BLaER1 (cell line): ENCODE measurements around the gene C14orf93.
A peak's percentile ranks its signal among the peaks of the same experiment; 100 is the strongest.

Source experiments
- H3K27ac ChIP-seq: shearing (Covaris generic); formaldehyde crosslinking; 2 replicates; pipeline ENCODE4 v1.8.1; 2022
- H3K27me3 ChIP-seq: shearing (Covaris generic); formaldehyde crosslinking; 2 replicates; pipeline ENCODE4 v1.8.1; 2022
- H3K36me3 ChIP-seq: shearing (Covaris generic); formaldehyde crosslinking; 2 replicates; pipeline ENCODE4 v1.8.1; 2022
- H3K4me1 ChIP-seq: shearing (Covaris generic); formaldehyde crosslinking; 2 replicates; pipeline ENCODE4 v1.8.1; 2022
- H3K4me2 ChIP-seq: shearing (Covaris generic); formaldehyde crosslinking; 2 replicates; pipeline ENCODE4 v1.8.1; 2022
- H3K4me3 ChIP-seq: shearing (Covaris generic); formaldehyde crosslinking; 2 replicates; pipeline ENCODE4 v1.8.1; 2022
- H3K9ac ChIP-seq: shearing (Covaris generic); formaldehyde crosslinking; 2 replicates; pipeline ENCODE4 v1.8.1; 2022
- H3K9me3 ChIP-seq: shearing (Covaris generic); formaldehyde crosslinking; 2 replicates; pipeline ENCODE4 v1.8.1; 2022
- H4K20me1 ChIP-seq: shearing (Covaris generic); formaldehyde crosslinking; 2 replicates; pipeline ENCODE4 v1.8.1; 2022
- Cebpa-rat ChIP-seq: shearing (Covaris generic); IDR thresholded peaks from 2 replicates; pipeline ENCODE4 v1.8.1; 2022

Gene C14orf93

GRCh38 chr14:22984959-22985658, 24.8 kb downstream of the C14orf93 start:
- no peak overlapping the region for H3K9ac ChIP-seq
- no peak for TF ChIP-seq Cebpa-rat

GRCh38 chr14:22982477-22983245, 27.3 kb downstream of the C14orf93 start, which contains the start of gene AJUBA:
TSS of gene AJUBA (minus strand) at chr14:22982551. CDS start at chr14:22982266, 285 bp downstream.
- Histone ChIP-seq H3K4me3 (peak within 1 kb of the TSS; percentile 88), H3K4me2 (peak within 1 kb of the TSS; percentile 97), H3K36me3 (peaks cover 25% of the 10 kb centered on the region), H3K4me1 (peaks cover 57% of the 10 kb centered on the region), H4K20me1 (peaks cover 24% of the 10 kb centered on the region), H3K27ac (peak within 1 kb of the TSS; percentile 82), H3K27me3 (peaks cover 22% of the 10 kb centered on the region), H3K9ac (peak within 1 kb of the TSS; percentile 85), H3K9me3 (no peaks in the 10 kb centered on the region)
- no peak for TF ChIP-seq Cebpa-rat

More at GRCh38 chr14:22984959-22985658, 24.8 kb downstream of the C14orf93 start:
- Histone ChIP-seq H3K27ac (no peak overlapping the region), H3K27me3 (peaks cover 20% of the 10 kb centered on the region), H3K4me2 (no peak overlapping the region), H3K36me3 (peaks cover 32% of the 10 kb centered on the region), H3K9me3 (no peaks in the 10 kb centered on the region), H3K4me1 (peaks cover 36% of the 10 kb centered on the region), H4K20me1 (peaks cover 7% of the 10 kb centered on the region; the same call in 1 of the 2 replicates), H3K4me3 (no peak overlapping the region)

DNA sequence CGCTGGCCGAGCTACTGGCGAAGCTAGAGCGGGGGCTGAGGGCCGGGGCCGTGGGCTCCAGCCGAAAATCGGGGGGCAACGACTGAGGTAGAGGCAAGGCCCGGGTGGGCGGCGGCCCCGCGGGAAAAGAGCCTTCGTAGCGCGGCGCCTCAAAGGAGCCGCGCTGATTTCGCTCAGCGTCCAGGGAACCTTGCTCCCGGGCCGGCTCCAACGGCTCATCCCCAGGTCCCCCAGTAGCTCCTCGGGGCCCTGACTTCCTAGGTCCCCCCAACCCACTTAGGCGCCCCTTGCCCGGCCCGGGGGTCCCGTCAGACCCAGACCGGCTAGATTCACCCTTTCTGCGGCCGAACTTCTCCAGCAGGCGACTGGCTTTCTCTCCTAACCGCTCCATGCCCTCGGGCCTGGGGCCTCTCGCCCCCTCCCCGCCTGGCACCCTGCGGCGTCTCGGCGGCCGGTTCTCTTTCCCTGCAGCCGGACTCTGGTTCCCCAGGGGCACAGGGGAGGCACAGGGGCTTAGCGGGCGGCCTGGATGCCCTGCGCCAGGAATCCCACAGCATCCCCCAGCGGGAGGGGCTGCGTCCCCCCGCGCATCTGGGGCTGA, 28.0 kb downstream of the C14orf93 start:
- Histone ChIP-seq H3K4me2 (peak overlapping the region; percentile 97), H3K27me3 (peaks cover 22% of the 10 kb centered on the region), H3K9me3 (no peaks in the 10 kb centered on the region), H4K20me1 (peaks cover 29% of the 10 kb centered on the region), H3K4me3 (peak overlapping the region; percentile 88), H3K4me1 (peaks cover 64% of the 10 kb centered on the region), H3K36me3 (peaks cover 18% of the 10 kb centered on the region), H3K27ac (peak overlapping the region; percentile 82), H3K9ac (peak overlapping the region; percentile 85)
- no peak for TF ChIP-seq Cebpa-rat

- peak overlapping the region; percentile 97 for H3K4me2 ChIP-seq
- no peak for TF ChIP-seq Cebpa-rat
- H3K36me3 ChIP-seq: peaks cover 22% of the 10 kb centered on the region
- no peaks in the 10 kb centered on the region for H3K9me3 ChIP-seq
- peaks cover 33% of the 10 kb centered on the region for H4K20me1 ChIP-seq
- H3K27ac ChIP-seq: peak overlapping the region; percentile 82
- H3K9ac ChIP-seq: peak overlapping the region; percentile 85
- H3K4me3 ChIP-seq: peak overlapping the region; percentile 88
- peaks cover 71% of the 10 kb centered on the region for H3K4me1 ChIP-seq
- H3K27me3 ChIP-seq: peaks cover 22% of the 10 kb centered on the region
Observed at GRCh38 chr14:22981090-22981875, 28.7 kb downstream of the C14orf93 start.

GRCh38 chr14:22980672-22981089, 29.3 kb downstream of the C14orf93 start:
- H3K4me1 ChIP-seq: peaks cover 74% of the 10 kb centered on the region
- H3K9me3 ChIP-seq: no peaks in the 10 kb centered on the region
- H3K9ac ChIP-seq: peak overlapping the region; percentile 85
- peaks cover 33% of the 10 kb centered on the region for H4K20me1 ChIP-seq
- H3K36me3 ChIP-seq: peaks cover 28% of the 10 kb centered on the region
- no peak for TF ChIP-seq Cebpa-rat
- H3K4me2 ChIP-seq: peak overlapping the region; percentile 97
- peak overlapping the region; percentile 82 for H3K27ac ChIP-seq
- H3K4me3 ChIP-seq: peak overlapping the region; percentile 88
- peaks cover 22% of the 10 kb centered on the region for H3K27me3 ChIP-seq

GRCh38 chr14:22979748-22980392, 30.1 kb downstream of the C14orf93 start:
- peaks cover 22% of the 10 kb centered on the region for H3K27me3 ChIP-seq
- no peak overlapping the region for H3K27ac ChIP-seq
- H3K9me3 ChIP-seq: no peaks in the 10 kb centered on the region
- H3K36me3 ChIP-seq: peaks cover 36% of the 10 kb centered on the region
- H4K20me1 ChIP-seq: peaks cover 35% of the 10 kb centered on the region
- H3K4me1 ChIP-seq: peaks cover 74% of the 10 kb centered on the region
- H3K4me2 ChIP-seq: peak overlapping the region; percentile 97
- TF ChIP-seq Cebpa-rat: no peak
- peak overlapping the region; percentile 88 for H3K4me3 ChIP-seq
- H3K9ac ChIP-seq: peak overlapping the region; percentile 63

- H3K27ac ChIP-seq: no peak overlapping the region
Observed at GRCh38 chr14:22978981-22979671, 30.8 kb downstream of the C14orf93 start.

DNA sequence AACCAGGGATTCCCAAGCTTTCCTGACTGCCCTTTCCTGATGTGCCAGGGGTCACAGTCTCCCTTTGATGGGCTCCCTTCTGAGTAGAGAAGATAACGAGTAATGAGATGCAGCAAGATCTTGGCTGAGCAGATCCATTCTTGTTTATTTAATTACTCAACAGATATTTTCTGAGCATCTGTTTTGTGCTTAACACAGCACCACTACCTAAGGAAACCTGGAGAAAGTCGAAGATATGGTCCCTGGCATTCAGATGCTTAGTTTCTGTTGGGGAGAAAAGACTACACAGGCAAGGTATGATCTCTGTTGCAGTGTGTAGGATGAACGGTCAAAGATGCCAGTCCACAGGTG, 31.5 kb downstream of the C14orf93 start:
- Histone ChIP-seq H3K9me3 (no peaks in the 10 kb centered on the region), H3K4me3 (no peak overlapping the region), H3K27me3 (peaks cover 22% of the 10 kb centered on the region), H3K4me2 (peak overlapping the region; percentile 97), H3K9ac (peak overlapping the region; percentile 63; the same call in 1 of the 2 replicates), H3K27ac (no peak overlapping the region), H3K36me3 (peaks cover 50% of the 10 kb centered on the region), H3K4me1 (peaks cover 60% of the 10 kb centered on the region), H4K20me1 (peaks cover 42% of the 10 kb centered on the region)
- TF ChIP-seq Cebpa-rat: no peak

More at GRCh38 chr14:22978981-22979671, 30.8 kb downstream of the C14orf93 start:
- H3K9ac ChIP-seq: peak overlapping the region; percentile 63; the same call in 1 of the 2 replicates
- H3K4me1 ChIP-seq: peaks cover 67% of the 10 kb centered on the region
- peaks cover 41% of the 10 kb centered on the region for H4K20me1 ChIP-seq
- H3K4me2 ChIP-seq: peak overlapping the region; percentile 97
- no peaks in the 10 kb centered on the region for H3K9me3 ChIP-seq
- peaks cover 44% of the 10 kb centered on the region for H3K36me3 ChIP-seq
- peak overlapping the region; percentile 88 for H3K4me3 ChIP-seq
- H3K27me3 ChIP-seq: peaks cover 22% of the 10 kb centered on the region
- no peak for TF ChIP-seq Cebpa-rat
